Neural progenitor cell (in vitro differentiated cells): Measurements from ENCODE around the gene KIF19.

Source experiments
- CTCF ChIP-seq: fragments of 200-600 bp; sonication (generic); IDR thresholded peaks from 2 replicates; pipeline ENCODE4 v1.5.1; 2017; ENCODE audit warnings: antibody characterized with exemption, mild to moderate bottlenecking
- EZH2 ChIP-seq: fragments of 200-600 bp; sonication (generic); IDR thresholded peaks from 2 replicates; pipeline ENCODE4 v1.6.1; 2017; ENCODE audit warnings: antibody characterized with exemption, mild to moderate bottlenecking, moderate library complexity
- EZH2phosphoT487 ChIP-seq: fragments of 200-600 bp; sonication (generic); IDR thresholded peaks from 2 replicates; pipeline ENCODE4 v1.6.1; 2017; ENCODE audit warnings: antibody characterized with exemption

GRCh38 chr17:74394275-74394950 lies 68.4 kb downstream of the KIF19 start:
- TF ChIP-seq CTCF (no peak), EZH2 (no peak), EZH2phosphoT487 (no peak)
